ENCODE measurements around the gene MATR3.

GRCh38 chr5:139360384-139360783, 66.8 kb downstream of the MATR3 start:
- TF ChIP-seq CTCF (IDR thresholded peaks at IDR 0.05; ENCODE audit: insufficient read depth, low read length, poor library complexity, severe bottlenecking) (no peak), EZH2phosphoT487 (conservative IDR thresholded peaks at IDR 0.05; ENCODE audit: low read length) (no peak)
